ENCODE measurements around the gene CADPS2.

GRCh38 chr7:122291189-122291588, 595.1 kb downstream of the CADPS2 start:
- TF ChIP-seq CTCF (IDR thresholded peaks at IDR 0.05) (no peak), POLR2A (IDR thresholded peaks at IDR 0.05) (no peak)
